Measurements from ENCODE around the gene LEFTY2.
"Not testable (repeated sequence)": the region's sequence is repeated elsewhere in the genome, so short reads cannot be mapped to it uniquely, and the experiment has no call there.

The LEFTY2 gene

GRCh38 chr1:225953315-225953714, 12.3 kb upstream of the LEFTY2 start:
- DNase-seq = no peak

- DNase-seq = no peak
Observed at GRCh38 chr1:225950905-225951497, 10.0 kb upstream of the LEFTY2 start.

DNA sequence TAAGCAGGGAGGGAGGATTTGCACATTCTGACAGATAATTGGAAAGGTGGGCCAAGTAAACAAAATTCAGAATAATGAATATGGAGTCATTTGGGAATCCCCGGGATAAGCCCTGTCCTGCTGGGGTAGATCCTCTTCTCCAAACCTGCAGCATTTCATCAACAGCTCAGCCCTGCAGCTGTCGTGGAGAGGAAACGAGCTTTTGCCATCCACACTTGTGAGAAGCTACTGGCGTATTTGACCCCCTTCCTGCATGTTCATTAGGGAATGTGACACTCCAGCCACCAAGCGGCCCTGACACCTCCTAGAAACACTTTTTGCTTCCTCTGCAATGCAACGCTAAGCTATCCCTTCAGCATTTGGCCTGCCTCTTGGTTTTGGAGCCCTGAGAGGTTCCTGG, 8.0 kb upstream of the LEFTY2 start:
- DNase-seq = no peak

DNA sequence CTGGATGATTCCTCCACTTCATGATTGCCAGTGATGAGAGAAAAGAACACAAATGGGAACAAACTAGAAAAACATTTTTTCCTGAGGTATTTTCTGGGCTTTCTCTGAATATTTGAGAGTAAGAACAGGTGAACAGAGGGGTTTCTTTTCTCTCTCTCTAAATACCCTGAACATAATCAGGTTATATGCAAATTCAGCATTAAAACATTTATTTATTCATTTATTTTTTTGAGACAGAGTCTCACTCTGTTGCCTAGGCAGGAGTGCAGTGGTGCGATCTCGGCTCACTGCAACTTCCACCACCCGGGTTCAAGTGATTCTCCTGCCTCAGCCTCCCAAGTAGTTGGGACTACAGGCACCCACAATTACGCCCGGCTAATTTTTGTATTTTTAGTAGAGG, 5.8 kb upstream of the LEFTY2 start:
- DNase-seq = no peak

DNA sequence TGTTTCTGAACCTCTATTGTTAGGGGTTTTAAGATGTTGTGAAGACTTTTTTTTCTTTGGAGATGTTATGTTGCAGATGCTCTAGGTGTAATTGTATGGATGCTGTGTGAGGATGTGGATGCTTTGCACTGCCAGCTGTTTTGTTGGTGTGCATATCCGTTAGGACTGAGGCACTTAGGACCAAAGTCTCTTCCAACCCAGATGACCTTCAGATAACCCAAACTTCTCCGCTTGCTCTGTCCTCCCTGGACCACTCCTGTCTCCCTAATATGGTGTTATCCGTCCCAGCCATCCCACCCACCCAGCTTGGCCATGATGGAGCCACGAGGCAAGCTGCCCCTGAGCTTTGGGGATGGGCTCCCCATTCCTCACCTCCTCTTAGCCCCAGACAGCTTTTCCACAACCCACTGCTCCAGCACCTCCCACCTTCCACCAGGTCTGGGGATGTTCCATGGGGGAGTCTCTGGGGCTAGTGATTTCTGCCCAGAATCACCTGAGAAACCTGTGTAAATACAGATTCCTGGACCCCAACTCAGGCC, 5.1 kb upstream of the LEFTY2 start:
- no peak for DNase-seq

DNA sequence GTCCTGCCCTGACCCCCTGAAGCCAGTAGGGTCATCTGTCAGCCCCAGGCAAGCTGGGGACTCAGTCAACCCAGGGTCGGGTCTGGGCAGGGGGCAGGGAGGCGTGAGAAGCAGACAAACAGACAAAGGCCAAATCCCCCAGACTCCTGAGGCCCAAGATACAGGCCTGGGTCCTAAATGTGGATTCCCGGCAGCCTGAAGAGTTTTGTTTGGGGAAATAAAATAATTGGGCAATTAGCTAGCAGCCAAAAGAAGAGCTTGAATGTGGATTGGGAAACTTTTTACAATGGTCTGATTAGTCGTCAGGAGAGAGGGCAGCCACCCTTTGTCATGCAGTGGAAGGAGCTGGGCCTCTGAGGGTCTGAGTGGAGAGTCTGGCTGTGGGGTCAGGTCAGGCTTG, 4.5 kb upstream of the LEFTY2 start:
- no peak for DNase-seq

DNA sequence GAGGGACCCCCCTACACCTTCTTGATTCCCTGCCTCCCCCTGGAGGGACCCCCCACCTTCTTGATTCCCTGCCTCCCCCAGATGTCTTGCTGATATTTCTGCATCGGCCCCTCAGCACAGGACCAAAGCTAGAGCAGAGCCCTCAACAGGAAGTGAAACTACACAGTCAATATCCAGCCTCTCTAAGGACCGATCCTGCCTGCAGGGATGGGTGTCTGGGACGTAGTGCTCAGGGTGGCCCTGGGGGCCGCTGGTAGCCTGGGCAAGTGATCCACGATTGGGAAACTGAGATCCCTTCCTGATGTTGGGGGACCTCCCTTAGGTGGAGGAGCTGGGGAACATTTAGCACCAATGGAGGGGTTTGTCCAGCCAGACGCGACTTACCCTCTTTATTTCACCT, 3.9 kb upstream of the LEFTY2 start:
- no peak for DNase-seq

- DNase-seq = no peak
Observed at GRCh38 chr1:225944387-225944786, 3.4 kb upstream of the LEFTY2 start.

- no peak for DNase-seq
Observed at GRCh38 chr1:225943582-225943981, 2.6 kb upstream of the LEFTY2 start.

DNA sequence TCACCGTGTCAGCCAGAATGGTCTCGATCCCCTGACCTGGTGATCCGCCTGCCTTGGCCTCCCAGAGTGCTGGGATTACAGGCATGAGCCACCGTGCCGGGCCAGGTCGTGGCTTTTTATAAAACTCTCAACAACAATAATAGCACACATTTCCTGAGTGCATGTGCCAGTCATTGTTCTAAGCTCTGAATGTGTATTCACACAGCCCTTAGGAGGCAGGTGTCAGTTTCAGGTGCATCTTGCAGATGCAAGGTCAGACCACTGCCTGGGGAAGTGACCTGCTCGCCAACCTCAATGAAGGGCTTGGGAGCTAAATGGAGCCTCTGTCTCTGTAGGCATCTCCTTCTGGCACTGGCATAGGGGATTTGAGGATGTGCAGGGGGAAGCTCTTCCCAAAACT, 1.6 kb upstream of the LEFTY2 start:
- DNase-seq = no peak

- no peak for DNase-seq
Observed at GRCh38 chr1:225941942-225942222, 862 bp upstream of the LEFTY2 start.

DNA sequence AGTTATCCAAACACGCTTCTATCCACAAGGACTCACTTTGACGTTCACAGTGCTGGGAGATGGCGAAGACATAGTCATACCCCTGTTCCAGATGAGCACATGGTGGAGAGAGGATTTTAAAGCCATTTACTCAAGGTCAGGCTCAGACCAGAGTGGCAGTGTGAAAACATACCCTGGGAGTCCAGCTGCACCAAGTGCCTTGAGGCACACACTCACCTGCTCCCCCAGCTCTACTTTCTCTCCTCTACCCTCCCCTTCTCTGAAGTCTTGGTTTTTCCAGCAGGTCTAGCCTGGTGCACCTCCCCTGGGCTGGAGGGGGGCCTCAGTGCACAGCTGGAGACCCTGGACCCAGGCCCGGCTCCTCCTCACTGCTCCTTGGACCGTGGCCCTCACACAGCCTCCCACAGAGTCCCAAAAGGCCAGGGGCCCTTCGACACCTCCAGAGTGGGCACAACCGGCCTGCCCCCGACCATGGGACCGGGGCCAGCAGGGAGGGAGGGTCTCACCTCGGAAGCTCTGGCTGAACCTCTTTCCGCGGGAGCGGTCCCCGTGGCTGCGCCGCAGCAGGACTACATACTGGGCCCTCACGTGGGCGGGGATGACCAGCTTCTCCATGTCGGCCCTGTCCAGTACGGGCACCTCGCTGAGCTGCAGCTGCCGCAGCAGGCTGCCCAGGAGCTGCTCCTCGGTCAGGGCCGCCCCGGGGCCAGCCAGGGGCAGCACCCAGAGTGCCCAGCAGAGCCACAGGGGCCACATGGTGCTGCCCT, 452 bp downstream of the LEFTY2 start:
- DNase-seq = no peak

- not testable (repeated sequence) for DNase-seq
Observed at GRCh38 chr1:225939939-225940310, 1.1 kb downstream of the LEFTY2 start.

- not testable (repeated sequence) for DNase-seq
Observed at GRCh38 chr1:225939097-225939938, 1.7 kb downstream of the LEFTY2 start.

- no peak for DNase-seq
Observed at GRCh38 chr1:225937048-225937968, 3.7 kb downstream of the LEFTY2 start.

- DNase-seq = no peak
Observed at GRCh38 chr1:225936523-225936922, 4.5 kb downstream of the LEFTY2 start.

GRCh38 chr1:225936086-225936485, 4.9 kb downstream of the LEFTY2 start:
- not testable (repeated sequence) for DNase-seq

GRCh38 chr1:225934711-225935110, 6.3 kb downstream of the LEFTY2 start:
- DNase-seq = no peak

DNA sequence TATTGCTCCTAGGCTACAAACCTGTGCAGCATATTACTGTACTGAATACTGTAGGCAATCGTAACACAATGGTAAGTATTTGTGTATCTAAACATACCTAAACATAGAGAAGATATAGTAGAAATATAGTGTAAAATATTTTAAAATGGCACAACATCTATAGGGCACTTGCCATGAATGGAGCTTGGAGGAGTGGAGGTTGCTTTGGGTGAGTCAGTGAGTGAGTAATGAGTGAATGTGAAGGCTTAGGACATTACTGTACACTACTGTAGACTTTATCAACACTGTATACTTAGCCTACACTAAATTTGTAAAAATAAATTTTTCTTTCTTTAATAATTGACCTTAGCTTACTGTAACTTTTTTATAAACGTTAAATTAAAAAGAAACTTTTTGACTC, 7.9 kb downstream of the LEFTY2 start:
- DNase-seq = no peak

DNA sequence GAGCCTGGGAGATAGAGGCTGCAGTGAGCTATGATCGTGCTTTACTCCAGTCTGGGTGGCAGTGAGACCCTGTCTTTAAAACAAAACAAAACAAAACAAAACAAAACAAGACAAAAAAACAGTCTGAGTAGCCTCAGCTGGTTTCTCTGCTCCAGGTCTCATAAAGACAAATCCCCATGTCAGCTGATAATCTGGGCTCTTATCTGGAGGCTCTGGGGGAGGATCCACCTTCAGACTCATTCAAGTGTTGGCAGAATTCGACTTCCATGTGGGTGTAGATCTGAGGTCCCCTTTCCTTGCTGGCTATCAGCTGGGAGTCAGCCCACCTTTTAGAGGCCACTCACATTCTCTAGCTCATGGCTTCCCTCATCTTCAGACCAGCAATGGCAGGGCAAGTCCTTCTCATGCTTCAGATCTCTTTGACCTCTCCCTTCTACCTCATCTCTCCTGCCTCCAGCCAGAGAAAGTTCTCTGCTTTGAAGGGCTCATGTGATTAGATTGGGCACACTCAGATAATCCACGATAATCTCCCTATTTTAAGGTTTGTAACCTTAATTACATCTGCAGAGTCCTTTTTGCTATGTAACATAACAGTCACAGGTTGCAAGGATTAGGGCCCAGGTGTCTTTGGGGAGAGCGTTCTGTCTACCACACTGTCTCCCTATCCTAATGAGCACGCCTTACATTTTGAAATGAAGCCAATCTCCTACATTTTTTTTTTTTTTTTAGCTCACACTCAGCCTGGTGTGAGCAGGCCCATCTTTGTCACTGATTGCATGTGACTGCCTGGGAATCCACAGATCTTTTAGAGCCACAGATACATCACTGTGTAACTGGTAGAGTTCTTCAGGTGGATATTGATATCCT, 9.5 kb downstream of the LEFTY2 start:
- DNase-seq = no peak

DNA sequence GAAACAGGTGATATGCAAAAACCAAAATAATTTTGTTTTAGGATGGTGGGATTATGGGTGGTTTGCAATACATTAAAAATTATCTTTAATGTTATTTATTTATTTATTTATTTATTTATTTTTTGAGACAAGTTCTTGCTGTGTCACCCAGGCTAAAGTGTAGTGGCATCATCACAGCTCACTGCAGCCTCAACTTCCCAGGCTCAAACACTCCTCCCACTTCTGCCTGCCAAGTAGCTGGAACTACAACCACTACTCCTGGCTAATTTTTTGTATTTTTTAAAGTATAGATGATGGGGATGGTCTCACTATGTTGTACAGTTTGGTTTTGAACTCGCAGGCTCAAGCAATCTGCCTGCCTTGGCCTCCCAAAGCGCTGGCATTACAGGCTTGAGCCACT, 10.5 kb downstream of the LEFTY2 start:
- DNase-seq = no peak

DNA sequence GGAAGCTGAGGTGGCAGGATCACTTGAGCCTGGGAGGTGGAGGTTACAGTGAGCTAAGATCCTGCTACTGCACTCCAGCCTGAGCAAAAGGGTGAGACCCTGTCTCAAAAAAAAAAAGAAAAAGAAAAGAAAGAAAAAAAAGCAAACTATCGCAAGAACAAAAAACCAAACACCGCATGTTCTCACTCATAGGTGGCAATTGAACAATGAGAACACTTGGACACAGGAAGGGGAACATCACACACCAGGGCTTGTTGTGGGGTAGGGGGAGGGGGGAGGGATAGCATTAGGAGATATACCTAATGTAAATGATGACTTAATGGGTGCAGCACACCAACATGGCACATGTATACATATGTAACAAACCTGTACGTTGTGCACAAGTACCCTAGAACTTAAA, 11.6 kb downstream of the LEFTY2 start:
- DNase-seq = not testable (repeated sequence)
